ENCODE results near the gene CAD.
A peak's percentile ranks its signal among the peaks of the same experiment; 100 is the strongest.

Gene CAD

GRCh38 chr2:27231921-27232320 lies 14.8 kb downstream of the CAD start:
- DNase-seq = no peak

GRCh38 chr2:27233341-27233740 lies 16.2 kb downstream of the CAD start:
- DNase-seq = no peak

DNA sequence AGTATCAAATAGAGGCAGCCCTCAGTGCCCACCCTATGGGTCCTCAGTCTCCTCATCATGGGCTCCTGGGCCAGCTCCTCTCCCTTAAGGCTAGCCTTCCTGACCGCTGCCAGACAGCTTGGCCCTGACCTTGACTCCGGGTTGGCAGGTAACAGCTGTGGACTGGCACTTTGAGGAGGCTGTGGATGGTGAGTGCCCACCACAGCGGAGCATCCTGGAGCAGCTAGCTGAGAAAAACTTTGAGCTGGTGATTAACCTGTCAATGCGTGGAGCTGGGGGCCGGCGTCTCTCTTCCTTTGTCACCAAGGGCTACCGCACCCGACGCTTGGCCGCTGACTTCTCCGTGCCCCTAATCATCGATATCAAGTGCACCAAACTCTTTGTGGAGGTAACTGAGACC lies 19.0 kb downstream of the CAD start:
- no peak for DNase-seq

DNA sequence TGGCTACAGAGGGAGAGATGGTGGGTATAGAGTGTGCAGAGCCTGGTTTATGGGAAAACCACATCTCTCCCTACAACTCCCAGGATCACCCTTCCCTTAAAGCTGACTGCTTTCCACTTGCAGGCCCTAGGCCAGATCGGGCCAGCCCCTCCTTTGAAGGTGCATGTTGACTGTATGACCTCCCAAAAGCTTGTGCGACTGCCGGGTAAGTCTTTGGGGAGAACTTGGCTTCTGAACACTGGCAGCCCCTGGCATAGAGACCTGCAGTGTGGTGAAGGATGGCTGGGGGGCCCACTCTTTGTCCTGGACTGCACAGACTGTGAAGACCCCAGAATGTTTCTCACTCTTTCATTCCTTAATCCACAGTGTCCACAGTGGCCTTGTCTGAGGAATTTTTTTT lies 19.5 kb downstream of the CAD start:
- DNase-seq = no peak

DNA sequence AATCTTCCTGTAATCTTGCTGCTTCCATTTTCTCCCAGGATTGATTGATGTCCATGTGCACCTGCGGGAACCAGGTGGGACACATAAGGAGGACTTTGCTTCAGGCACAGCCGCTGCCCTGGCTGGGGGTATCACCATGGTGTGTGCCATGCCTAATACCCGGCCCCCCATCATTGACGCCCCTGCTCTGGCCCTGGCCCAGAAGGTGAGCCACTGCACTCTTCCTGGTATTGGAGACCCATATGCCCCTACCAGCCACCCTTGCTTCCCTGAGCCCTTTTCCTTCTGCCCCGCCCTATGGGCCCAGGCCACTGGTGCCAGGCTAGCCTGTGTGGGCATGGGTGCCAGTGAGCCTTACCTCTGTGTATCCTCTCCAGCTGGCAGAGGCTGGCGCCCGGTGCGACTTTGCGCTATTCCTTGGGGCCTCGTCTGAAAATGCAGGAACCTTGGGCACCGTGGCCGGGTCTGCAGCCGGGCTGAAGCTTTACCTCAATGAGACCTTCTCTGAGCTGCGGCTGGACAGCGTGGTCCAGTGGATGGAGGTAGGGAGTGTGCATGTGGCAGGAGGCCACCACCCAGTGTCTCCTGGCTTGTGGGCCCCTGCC lies 20.3 kb downstream of the CAD start:
- DNase-seq = no peak

DNA sequence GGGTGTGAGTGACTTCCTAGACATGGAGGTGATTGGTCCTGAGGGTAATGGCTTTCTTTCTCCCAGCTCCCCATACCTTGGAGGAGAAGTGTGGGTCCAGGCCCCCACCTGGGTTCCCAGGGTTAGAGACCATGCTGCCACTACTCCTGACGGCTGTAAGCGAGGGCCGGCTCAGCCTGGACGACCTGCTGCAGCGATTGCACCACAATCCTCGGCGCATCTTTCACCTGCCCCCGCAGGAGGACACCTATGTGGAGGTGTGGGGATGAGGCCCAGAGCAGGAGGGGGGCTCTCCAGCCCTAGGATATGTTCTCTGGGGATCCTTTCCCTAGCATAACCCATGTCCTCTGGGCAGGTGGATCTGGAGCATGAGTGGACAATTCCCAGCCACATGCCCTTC lies 21.8 kb downstream of the CAD start:
- no peak for DNase-seq

DNA sequence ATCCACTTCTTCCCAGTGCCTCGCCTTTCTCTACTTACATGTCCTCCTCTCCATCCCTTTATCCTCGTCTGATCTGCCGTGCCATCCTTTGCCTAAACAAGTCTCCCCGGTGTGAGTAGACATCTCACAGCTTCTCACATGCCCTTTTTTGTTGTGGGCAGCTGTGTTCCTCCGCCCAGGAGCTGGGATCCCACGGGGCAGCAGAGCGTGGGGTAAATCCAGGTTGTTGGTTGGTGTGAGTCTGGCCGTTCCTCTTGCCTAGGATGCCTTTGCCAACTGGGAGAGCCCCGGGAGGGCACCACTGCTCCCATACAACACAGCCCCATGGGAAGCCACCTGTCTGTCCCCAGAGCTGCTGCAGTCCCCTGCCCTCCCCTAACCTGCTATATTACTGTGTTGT lies 23.2 kb downstream of the CAD start:
- no peak for DNase-seq

GRCh38 chr2:27241761-27242613 lies 24.8 kb downstream of the CAD start:
- DNase-seq = no peak

DNA sequence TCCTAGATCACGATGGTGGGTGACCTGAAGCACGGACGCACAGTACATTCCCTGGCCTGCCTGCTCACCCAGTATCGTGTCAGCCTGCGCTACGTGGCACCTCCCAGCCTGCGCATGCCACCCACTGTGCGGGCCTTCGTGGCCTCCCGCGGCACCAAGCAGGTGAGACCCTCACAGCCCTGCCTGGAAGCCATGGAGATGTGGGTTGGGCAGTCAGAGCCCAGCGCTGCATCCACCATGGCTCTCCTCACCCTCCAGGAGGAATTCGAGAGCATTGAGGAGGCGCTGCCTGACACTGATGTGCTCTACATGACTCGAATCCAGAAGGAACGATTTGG lies 25.4 kb downstream of the CAD start:
- DNase-seq = no peak

GRCh38 chr2:27243391-27244130 lies 26.4 kb downstream of the CAD start:
- DNase-seq = no peak

DNA sequence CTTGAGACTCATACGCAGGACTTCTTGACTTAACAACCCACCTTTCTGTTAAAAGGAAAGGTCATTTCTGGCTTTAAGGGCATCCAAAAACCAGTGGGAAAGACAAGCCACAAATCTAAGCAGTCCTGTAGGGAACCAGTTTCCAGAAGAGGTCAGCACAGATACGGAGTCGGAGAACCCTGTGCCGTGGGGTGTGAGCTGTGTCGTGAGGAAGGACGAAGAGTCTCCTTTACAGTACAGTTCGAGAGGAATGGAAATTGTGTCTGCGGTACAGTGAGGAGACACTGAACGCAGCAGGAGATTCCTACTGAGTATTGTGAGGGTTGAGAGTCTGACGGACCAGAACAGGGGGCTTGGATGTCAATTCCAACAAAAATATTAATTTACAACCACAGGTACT lies 27.9 kb downstream of the CAD start:
- no peak for DNase-seq

DNA sequence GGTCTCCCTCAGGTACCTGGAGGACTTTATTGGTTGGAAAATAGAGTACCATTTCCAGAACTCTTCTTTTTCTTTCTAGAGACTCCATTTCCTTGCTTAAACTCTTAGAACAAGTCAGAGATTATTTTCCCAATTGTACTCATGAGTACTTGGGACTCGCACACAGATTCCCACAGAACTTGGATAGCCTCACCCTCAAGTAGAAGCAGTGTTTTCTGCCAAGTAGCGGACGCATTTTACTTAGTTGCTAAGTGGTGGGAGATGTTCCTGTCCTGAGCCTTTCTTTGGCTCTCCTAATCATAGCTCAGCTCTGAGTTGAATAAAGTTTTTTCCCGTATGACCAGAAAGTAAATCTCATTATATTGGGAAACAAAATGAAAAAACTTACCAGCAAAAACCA lies 28.5 kb downstream of the CAD start:
- no peak for DNase-seq

GRCh38 chr2:27247893-27248292 lies 30.7 kb downstream of the CAD start:
- no peak for DNase-seq

- no peak for DNase-seq
These were observed 32.2 kb downstream of the CAD start for GRCh38 chr2:27249159-27249890.

- peak; percentile 58 to 64 for DNase-seq
These were observed 32.9 kb downstream of the CAD start for GRCh38 chr2:27249891-27250651.

- no peak for DNase-seq
These were observed 33.6 kb downstream of the CAD start for GRCh38 chr2:27250652-27251379.

- no peak for DNase-seq
These were observed 34.6 kb downstream of the CAD start for GRCh38 chr2:27251766-27252165.

- no peak for DNase-seq
These were observed 38.0 kb downstream of the CAD start for GRCh38 chr2:27255187-27255586.

- no peak for DNase-seq
These were observed 38.5 kb downstream of the CAD start for GRCh38 chr2:27255660-27256059.

DNA sequence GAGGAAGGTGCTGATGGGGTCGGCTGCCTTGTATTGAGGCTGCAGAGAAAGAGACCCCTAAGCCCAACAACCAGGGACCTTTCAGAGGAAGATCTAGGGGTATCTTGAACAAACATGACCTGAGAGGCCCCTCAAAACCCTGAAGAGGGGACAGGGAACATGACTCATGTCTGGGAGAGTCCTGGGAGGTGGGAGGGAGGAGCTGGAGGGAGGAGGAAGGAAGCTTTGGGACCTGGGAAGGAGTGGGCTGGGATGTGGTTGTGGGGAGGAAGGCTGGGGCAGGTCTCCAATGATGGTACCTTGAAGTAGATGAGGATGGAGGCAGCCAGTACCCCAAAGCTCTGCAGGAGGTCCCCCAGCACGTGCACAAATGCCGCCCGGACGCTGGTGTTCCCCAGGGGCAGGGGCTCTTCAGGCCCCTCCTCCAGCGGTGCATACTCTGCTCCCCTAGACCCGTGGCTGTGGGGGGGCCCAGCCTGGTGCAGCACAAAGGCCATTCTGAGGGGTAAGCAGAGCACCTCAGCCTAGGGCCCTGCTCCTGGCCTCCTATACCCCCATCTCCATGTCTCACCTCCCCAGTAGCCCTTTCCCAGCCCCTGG lies 39.8 kb downstream of the CAD start:
- DNase-seq = no peak

DNA sequence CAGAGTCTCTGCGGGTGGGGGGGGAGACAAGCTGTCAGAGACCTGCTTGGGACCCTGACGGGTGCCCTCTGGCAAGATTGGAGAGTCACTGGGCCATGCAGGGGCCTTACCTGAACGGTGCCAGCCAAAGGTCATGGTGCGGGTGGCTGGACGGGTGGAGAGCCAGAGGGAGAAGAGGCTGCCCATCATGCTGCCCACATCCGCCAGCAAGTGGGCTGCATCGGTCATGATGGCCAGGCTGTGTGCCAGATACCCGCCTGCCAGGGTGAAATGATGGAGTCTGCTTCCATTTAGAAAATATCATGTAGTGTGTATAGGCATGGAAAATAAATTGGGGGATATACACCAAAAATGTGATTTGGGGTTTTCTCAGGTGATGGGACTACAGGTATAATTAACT lies 40.9 kb downstream of the CAD start:
- no peak for DNase-seq

Data from stimulated activated CD4-positive, alpha-beta T cell treated with anti-CD3 and anti-CD28 coated beads, Interleukin-2, amount 100 ng/mL, for 48 hours (primary cell).